ENCODE results near the gene MSRB1. TPM values are rescaled to one million over a fixed set of nuclear protein-coding genes. Genes with fewer than 3 reads are reported as not detected.

MSRB1 gene
- total and polyA plus RNA-seq, 2 of the 13 experiments (the other 11 are each of a cell fraction or from before 2014, with no cell fraction given): 32.1 to 75.4 TPM

GRCh38 chr16:1942810-1943726 lies at the start of gene MSRB1 (continued):
- TF ChIP-seq, protein P1, sequence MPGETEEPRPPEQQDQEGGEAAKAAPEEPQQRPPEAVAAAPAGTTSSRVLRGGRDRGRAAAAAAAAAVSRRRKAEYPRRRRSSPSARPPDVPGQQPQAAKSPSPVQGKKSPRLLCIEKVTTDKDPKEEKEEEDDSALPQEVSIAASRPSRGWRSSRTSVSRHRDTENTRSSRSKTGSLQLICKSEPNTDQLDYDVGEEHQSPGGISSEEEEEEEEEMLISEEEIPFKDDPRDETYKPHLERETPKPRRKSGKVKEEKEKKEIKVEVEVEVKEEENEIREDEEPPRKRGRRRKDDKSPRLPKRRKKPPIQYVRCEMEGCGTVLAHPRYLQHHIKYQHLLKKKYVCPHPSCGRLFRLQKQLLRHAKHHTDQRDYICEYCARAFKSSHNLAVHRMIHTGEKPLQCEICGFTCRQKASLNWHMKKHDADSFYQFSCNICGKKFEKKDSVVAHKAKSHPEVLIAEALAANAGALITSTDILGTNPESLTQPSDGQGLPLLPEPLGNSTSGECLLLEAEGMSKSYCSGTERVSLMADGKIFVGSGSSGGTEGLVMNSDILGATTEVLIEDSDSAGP (CRISPR knock-in tag; IDR thresholded peaks at IDR 0.05; ENCODE audit: borderline replicate concordance): peak; percentile 71; the same call in 1 of the 2 replicates
- TF ChIP-seq ATF6 (CRISPR knock-in tag; conservative IDR thresholded peaks at IDR 0.05) (no peak), MIER2 (CRISPR knock-in tag; IDR thresholded peaks at IDR 0.05) (no peak), ZNF136 (CRISPR knock-in tag; IDR thresholded peaks at IDR 0.05; ENCODE audit: low read depth) (no peak), RBFOX2 (IDR thresholded peaks at IDR 0.05; ENCODE audit: low read depth, low read length) (peak; percentile 96), ZFP37 (CRISPR knock-in tag; IDR thresholded peaks at IDR 0.05; ENCODE audit: borderline replicate concordance) (no peak), SSRP1 (CRISPR knock-in tag; IDR thresholded peaks at IDR 0.05) (no peak), NFE2L1 (CRISPR knock-in tag; IDR thresholded peaks at IDR 0.05; ENCODE audit: borderline replicate concordance) (no peak), ZNF557 (CRISPR knock-in tag; IDR thresholded peaks at IDR 0.05) (no peak), NFKB2 (CRISPR knock-in tag; IDR thresholded peaks at IDR 0.05; ENCODE audit: borderline replicate concordance) (peak; percentile 56; the same call in 1 of the 2 replicates), SALL2 (CRISPR knock-in tag; IDR thresholded peaks at IDR 0.05) (0 out of 2 replicates have a peak, but pooled peaks have one; percentile 45), PAXIP1 (CRISPR knock-in tag; conservative IDR thresholded peaks at IDR 0.05) (peak; percentile 31), PLRG1 (conservative IDR thresholded peaks at IDR 0.05) (no peak), ARID2 (CRISPR knock-in tag; IDR thresholded peaks at IDR 0.05; ENCODE audit: borderline replicate concordance) (peak; percentile 14; the same call in 1 of the 2 replicates), AGO2 (optimal IDR thresholded peaks at IDR 0.05; ENCODE audit: low read depth, low read length) (peak; percentile 82), IKZF5 (CRISPR knock-in tag; IDR thresholded peaks at IDR 0.05) (no peak)
- TF ChIP-seq, protein P2, sequence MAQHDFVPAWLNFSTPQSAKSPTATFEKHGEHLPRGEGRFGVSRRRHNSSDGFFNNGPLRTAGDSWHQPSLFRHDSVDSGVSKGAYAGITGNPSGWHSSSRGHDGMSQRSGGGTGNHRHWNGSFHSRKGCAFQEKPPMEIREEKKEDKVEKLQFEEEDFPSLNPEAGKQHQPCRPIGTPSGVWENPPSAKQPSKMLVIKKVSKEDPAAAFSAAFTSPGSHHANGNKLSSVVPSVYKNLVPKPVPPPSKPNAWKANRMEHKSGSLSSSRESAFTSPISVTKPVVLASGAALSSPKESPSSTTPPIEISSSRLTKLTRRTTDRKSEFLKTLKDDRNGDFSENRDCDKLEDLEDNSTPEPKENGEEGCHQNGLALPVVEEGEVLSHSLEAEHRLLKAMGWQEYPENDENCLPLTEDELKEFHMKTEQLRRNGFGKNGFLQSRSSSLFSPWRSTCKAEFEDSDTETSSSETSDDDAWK (CRISPR knock-in tag; IDR thresholded peaks at IDR 0.05): no peak

All from HepG2 (cell line).